Stimulated activated CD8-positive, alpha-beta memory T cell treated with anti-CD3 and anti-CD28 coated beads, Interleukin-7, amount 100 ng/mL, for 1 hour (primary cell): ENCODE data around the gene SPIN3.
"Not testable (repeated sequence)": the region's sequence is repeated elsewhere in the genome, so short reads cannot be mapped to it uniquely, and the experiment has no call there.

Experiments used
- DNase-seq, 2 donors: peaks; one replicate each; pipeline ENCODE4 v3.0.0-alpha.2; 2020; ENCODE audit warnings: low read depth in 2 of 2

SPIN3 gene

DNA sequence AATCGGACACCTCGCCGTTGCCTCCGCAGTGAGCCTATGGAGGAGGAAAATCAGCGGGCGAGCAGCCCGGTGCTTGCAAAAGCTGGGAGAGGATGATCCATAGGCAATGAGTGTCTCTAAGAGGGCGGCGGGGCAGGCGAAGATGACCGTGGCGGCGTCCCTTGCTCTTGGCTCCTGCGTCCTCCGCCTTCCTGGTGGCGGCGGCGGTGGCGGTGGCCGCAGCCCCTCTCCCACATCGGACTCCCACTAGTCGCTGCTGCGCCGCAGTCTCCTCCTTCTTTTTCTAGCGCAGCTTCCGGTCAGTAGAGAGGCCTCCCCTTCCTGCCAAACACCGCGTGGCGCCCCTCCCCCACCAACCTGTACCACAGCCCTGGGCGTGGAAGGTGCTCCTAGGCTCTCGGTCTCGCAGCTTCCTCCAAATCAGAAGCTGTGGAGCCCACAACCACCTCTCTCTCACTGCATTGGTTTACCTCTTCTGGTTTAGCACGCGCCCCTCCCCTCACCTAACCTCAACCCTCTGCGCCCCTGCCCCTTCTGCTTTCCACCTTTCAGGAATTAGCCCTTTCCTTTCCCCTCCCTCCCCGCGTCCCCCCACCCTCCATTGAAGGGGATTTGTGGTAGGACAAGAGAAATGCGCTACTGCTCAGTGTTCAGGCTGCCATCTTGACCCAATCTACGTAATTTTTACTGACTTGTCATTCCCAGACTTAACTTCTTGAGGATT lies at the start of gene SPIN3:
TSS of gene SPIN3 (minus strand) at position 271 of the 724 bp plus-strand sequence. CDS start 594 bp downstream, outside the sequence.
- no peak for DNase-seq

DNA sequence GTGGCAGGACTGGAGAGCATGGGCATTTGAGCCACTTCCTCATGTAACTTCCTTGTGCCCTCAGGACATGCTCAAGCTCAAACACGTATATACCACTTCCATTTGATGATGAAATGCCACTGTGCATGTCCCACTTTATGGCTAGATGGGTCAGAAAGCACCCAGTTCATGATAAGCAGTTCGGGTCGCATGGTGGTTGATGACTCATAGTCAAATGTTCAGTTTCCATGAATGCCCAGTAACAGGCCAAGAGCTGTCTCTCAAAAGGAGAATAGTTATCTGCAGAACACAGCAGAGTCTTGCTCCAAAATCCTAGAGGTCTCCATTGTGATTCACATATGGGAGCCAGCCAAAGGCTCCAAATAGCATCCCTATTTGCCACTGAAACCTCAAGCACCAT lies 48.9 kb upstream of the SPIN3 start:
- no peak for DNase-seq

DNA sequence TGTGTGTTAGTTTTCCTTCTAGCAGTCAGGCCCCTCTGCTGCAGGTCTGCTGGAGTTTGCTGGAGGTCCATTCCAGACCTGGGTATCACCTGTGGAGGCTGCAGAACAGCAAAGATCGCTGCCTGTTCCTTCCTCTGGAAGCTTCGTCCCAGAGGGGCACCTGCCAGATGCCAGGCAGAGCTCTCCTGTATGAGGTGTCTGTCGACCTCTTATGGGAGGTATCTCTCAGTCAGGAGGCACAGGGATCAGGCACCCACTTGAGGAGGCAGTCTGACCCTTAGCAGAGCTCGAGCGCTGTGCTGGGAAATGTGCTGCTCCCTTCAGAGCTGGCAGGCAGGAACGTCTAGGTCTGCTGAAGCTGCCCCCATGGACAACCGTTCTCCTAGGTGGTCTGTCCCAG lies 41.9 kb upstream of the SPIN3 start:
- DNase-seq = not testable (repeated sequence)

DNA sequence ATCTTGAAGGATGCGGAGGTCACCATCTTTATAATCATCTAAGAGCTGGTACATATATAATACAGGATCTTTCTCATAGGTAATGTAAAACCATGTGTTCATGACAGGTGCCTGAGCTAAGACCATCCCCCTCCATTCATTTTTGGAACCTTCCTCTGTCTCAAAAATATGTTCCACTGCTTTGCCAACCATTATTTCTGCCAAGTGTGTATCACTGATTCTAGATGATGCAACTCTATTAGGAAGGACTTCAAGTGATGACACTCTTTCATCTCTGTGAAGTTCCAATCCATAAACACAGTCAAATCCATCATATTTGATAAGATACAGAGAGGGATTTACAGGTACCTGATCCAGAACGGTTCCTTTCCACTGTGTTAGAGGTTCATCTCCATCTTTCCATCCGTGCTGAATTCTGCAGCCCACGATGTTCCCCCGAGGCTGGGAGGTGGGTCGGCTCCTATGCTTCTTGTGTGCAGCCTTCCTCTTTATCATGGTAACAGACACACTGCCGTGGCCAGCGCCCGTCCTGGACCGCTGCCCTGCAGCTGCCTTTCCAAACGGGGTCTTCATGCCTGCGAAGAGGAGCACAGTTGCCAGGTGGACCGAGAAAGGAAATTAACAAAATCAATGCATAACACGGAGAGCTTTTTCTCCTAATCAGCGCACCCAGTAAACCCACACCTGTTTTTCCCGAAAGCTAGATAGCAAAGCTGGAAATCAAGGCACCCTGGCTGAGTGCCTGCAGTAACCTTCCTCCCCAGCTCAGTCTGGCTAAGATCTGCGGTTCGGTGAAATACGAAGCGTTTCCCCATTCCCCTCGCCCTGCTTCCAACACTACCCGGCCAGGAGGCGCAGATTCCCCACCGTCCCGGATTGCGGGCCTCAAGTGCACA lies 718 bp downstream of the SPIN3 start:
- no peak for DNase-seq

DNA sequence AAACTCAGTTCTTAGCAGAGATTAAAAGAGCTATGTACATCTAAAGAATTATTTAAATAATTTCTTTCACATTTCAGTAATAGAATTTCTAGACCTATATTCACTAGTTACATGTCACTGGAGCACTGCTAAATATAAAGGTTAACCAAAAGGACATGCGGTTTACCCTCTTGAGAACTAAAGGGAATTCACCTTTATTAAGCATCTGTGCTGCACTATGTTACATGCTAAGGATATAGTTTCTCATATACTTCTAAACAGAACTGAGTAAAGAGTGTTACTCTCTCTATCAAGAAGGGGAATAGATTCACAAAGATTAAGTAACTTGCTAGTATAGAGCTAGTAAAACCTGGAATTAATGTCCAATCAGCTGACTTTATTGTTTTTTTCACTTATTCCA lies 7.6 kb downstream of the SPIN3 start:
- DNase-seq = no peak

DNA sequence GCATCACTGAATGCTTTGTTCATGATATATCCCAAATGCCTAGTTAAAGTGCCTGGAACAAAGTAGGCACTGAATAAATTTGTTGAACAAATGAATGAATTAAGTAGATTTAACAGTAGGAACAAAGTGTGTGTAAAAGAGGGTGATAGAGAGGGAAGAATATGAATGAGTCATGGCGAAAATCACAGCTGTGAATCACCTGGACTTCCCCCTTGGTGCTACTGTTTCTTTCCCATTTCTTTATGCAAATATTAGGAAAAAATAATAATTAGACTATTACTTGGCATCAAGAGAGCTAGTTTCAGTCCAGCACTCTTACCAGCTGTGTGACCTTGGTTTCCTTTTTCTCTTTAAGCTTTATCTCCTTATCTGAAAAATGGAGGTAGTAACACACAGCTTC lies 9.2 kb downstream of the SPIN3 start:
- DNase-seq = no peak

DNA sequence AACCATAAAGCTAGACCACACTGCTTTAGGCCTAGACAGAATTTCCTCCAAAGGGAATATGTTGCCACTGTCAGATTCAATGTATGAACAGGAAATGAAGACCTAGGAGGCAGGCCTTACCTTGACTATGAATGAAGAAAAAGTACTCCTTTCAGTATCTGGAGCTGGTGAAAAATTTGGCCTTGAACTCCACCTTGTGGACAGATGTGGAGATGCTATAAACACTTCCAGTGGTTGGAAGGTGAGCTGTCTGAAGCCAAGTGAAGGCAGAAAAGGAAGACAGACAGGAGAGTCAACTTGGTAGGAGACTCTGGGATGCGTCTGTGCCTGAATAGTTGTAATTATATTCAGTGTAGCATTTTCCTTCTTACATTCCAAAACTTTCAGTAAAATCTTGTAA lies 17.2 kb downstream of the SPIN3 start:
- no peak for DNase-seq

DNA sequence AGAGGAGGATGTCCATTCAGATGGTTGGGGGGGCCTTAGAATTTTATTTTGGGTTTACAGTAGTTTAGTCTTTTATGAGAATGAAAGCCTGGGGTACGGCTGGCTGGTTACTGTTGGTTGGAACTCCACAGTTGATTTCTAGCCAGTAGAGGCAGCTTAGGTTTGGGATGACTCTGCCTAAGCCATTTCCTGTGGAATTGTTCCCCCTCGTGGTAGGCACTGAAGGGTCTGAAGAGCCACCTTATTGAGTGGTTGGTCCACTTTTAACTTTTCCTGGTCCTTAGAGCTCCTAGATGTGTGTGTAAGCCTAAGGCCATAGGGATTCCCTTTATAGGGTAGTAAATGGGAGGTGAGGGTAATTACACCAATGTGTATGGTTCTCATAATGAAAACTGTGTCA lies 19.7 kb downstream of the SPIN3 start:
- no peak for DNase-seq

DNA sequence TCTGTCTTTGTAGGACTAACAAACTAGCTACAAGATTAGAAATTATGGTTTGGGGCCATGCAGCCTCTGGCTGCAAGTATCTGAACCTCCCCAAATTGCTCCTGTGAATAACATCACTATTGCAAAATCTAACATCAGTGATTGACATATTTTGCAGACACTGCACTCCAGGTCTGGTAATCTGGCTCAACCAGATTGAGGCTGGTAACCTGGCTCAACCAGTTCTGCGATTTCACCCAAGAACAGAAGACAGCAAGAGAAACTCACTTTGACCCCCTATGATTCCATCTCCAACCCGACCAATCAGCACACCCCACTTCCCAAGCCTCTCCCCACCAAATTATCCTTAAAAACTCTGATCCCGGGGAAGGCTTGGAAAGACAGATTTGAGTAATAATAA lies 20.9 kb downstream of the SPIN3 start:
- DNase-seq = no peak

DNA sequence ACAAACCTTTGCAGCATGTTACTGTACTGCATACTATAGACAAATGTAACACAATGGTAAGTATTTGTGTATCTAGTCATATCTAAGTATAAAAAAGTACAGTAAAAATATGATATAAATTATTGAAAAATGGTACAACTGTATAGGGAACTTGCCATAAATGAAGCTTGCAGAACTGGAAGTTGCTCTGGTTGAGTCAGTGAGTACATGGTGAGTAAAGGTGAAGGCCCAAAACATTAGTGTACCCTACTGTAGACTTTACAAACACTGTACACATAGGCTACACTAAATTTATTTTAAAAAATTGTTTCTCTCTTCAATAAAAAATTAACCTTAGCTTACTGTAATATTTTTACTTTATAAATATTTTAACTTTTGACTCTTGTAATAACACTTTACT lies 25.8 kb downstream of the SPIN3 start:
- DNase-seq = no peak

DNA sequence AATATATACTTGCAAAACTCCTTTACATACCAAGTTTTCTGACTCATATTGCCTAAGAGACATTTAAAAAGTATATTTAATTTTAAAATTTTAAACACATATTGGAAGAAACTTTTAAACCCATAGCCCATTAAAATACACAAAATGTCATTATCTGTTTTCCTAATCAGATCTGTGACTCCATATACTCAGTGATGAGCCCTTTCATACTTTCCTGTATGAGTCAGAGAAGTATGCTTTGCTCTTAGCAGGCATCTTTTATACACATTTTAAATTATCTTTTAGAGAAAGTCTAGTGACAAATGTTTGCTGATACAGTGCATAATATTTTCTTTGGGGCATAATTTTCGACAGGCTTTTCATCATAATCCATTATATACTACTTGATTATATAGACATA lies 26.4 kb downstream of the SPIN3 start:
- no peak for DNase-seq

DNA sequence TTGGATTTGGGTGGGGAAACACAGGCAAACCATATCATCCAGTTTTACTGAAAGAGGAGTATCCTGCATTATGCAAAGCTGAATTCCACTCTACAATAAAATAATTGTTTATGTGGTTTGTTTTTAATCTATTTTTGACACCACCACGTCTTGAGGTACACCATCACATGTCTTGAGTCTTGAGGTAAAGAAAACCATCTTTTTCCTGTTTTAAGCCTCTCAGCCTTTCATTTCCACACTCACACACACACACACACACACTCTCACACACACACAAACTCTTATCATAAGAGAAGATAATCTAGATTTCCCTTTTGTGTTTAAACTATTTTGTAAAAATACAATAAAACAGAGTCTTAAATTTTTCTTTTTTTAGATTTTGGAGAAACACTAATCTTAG lies 32.0 kb downstream of the SPIN3 start:
- no peak for DNase-seq

DNA sequence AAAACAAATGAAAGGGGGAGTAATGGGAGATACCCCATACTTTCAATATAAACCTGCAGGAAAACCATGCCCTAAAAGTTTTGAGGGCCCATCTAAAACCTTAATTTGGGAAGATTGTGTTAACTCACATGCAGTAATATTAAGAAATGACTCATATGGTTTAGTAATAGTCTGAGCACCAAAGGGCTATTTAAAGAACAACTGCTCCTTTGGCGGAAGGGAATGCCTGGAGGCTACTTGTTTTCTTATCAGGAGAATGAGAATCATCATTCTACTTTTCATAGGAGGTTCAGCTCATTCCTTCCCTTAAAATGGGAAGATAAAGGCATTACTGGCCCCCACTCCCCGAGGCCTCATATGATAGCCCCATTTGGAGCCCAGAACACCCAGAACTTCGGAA lies 47.6 kb downstream of the SPIN3 start:
- no peak for DNase-seq

DNA sequence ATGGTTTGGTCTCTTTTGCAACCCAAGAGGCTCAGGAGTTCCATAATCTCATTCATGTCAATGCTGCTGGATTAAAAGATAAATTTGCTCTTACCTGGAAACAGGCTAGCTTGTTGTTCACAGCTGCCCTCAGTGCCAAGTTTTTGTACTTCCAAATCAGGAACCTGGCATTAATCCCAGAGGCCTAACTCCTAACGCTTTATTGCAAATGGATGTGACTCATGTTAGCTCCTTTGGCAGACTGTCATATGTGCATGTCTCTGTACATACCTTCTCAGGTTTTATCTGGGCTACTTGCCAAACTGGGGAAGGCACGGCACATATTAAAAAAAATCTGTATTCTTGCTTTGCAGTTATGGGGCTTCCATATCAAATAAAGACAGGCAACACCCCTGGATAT lies 49.1 kb downstream of the SPIN3 start:
- not testable (repeated sequence) for DNase-seq

DNA sequence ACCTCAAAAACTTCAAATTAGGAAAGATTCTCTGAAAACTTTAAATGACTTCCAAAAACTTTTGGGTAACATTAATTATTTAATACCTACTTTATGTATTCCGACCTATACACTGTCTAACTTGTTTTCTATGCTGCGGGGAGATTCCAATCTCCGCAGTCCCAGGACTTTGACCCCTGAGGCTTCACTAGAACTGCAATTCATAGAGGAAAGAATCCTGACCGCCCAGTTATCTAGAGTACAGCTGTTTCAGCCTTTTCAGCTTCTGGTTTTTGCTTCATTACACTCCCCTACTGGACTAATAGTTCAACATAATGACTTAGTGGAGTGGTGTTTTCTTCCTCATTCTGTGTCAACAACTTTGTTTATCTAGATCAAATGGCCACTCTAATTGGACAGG lies 50.1 kb downstream of the SPIN3 start:
- DNase-seq = not testable (repeated sequence)

DNA sequence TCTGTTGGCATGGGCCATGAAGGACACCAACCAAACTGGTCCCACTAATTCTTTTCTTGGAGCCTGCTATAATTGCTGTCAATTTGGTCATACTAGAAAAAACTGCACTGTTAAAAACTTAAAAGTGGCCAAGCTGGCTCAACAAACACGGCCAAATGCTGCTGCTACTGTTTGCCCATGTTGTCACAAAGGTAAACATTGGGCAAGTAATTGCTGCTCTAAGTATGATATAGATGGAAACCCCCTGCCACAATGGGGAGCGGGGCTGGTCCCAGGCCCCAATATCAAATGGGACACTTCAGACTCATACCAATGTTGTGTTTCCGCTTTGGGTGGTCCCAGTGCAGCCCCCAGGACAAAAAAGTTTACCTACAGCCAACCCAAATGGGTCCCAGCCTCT lies 52.1 kb downstream of the SPIN3 start:
- DNase-seq = no peak
